OCI-LY3 (cell line): ENCODE measurements around the gene SRP19.
"Not testable (repeated sequence)": the region's sequence is repeated elsewhere in the genome, so short reads cannot be mapped to it uniquely, and the experiment has no call there.

Source experiments
- H2AFZ ChIP-seq: fragments of 200-600, 300-600 bp; shearing (Covaris generic); 2 replicates; pipeline ENCODE4 v1.6.0; 2014; ENCODE audit warnings: antibody characterized with exemption, low read depth, low read length
- H3K27ac ChIP-seq: fragments of 200-600, 300-600 bp; sonication (generic); 2 replicates; pipeline ENCODE4 v1.5.1; 2014; ENCODE audit warnings: mild to moderate bottlenecking, low read length, moderate library complexity, mixed read lengths
- H3K27me3 ChIP-seq: fragments of 200-600, 300-600 bp; sonication (generic); 2 replicates; pipeline ENCODE4 v1.6.1; 2014; ENCODE audit warnings: low read depth, low read length, mixed read lengths
- H3K36me3 ChIP-seq: fragments of 200-600, 300-600 bp; sonication (generic); replicated peaks from 2 replicates; pipeline ENCODE3; 2014; ENCODE audit warnings: low read depth, low read length, mixed read lengths
- H3K4me1 ChIP-seq: fragments of 300-600, 200-600 bp; sonication (generic); 2 replicates; pipeline ENCODE4 v1.6.1; 2014; ENCODE audit warnings: low read length, mixed read lengths
- H3K4me2 ChIP-seq: fragments of 200-600, 300-600 bp; sonication (generic); 2 replicates; pipeline ENCODE4 v1.6.1; 2014; ENCODE audit warnings: low read length, mixed read lengths
- H3K4me3 ChIP-seq: fragments of 300-600, 200-600 bp; sonication (generic); 2 replicates; pipeline ENCODE4 v1.5.1; 2014; ENCODE audit warnings: antibody characterized with exemption, mild to moderate bottlenecking, low read length, moderate library complexity
- H3K79me2 ChIP-seq: fragments of 300-600, 200-600 bp; shearing (Covaris generic); 2 replicates; pipeline ENCODE4 v1.6.1; 2014; ENCODE audit warnings: mild to moderate bottlenecking, low read length, mixed read lengths
- H3K9ac ChIP-seq: fragments of 300-600, 200-600 bp; shearing (Covaris generic); 2 replicates; pipeline ENCODE4 v1.6.0; 2014; ENCODE audit warnings: mild to moderate bottlenecking, low read length, moderate library complexity
- H3K9me3 ChIP-seq: fragments of 200-600, 300-600 bp; shearing (Covaris generic); 2 replicates; pipeline ENCODE4 v1.6.1; 2014; ENCODE audit warnings: low read length, mixed read lengths; ENCODE audit not compliant: insufficient read depth
- H4K20me1 ChIP-seq: fragments of 200-600, 300-600 bp; sonication (generic); 2 replicates; pipeline ENCODE4 v1.6.1; 2016; ENCODE audit warnings: low read length, mixed read lengths; ENCODE audit not compliant: insufficient read depth
- CTCF ChIP-seq: fragments of 200-600, 300-600 bp; sonication (generic); IDR thresholded peaks from 2 replicates; pipeline ENCODE4 v1.5.1; 2014; ENCODE audit warnings: antibody characterized with exemption, low read length, low read depth
- EZH2phosphoT487 ChIP-seq: fragments of 200-600 bp; shearing (Covaris generic); IDR thresholded peaks from 2 replicates; pipeline ENCODE4 v1.6.1; 2018; ENCODE audit warnings: antibody characterized with exemption, mixed run types, low read depth

SRP19 gene

GRCh38 chr5:112895682-112896081 is 34.6 kb downstream of the SRP19 start:
- no peaks in the 10 kb centered on the region for H3K9me3 ChIP-seq
- H4K20me1 ChIP-seq: no peaks in the 10 kb centered on the region
- peaks cover 25% of the 10 kb centered on the region for H3K36me3 ChIP-seq

GRCh38 chr5:112902561-112902960 is 41.5 kb downstream of the SRP19 start:
- Histone ChIP-seq H4K20me1 (no peaks in the 10 kb centered on the region), H3K27ac (no peak overlapping the region), H3K9ac (no peak overlapping the region), H3K4me1 (peaks cover 34% of the 10 kb centered on the region), H3K79me2 (0 out of 2 replicates have a peak, but pooled peaks cover 10% of the 10 kb centered on the region), H2AFZ (no peak overlapping the region), H3K27me3 (no peaks in the 10 kb centered on the region), H3K36me3 (peaks cover 12% of the 10 kb centered on the region), H3K4me2 (no peak overlapping the region), H3K4me3 (no peak overlapping the region), H3K9me3 (no peaks in the 10 kb centered on the region)
- TF ChIP-seq CTCF: no peak
- no peak for TF ChIP-seq EZH2phosphoT487

More at GRCh38 chr5:112895682-112896081, 34.6 kb downstream of the SRP19 start:
- H3K4me2 ChIP-seq: no peak overlapping the region
- TF ChIP-seq EZH2phosphoT487 (no peak), CTCF (no peak)
- H3K9ac ChIP-seq: no peak overlapping the region
- no peaks in the 10 kb centered on the region for H3K4me1 ChIP-seq
- H3K4me3 ChIP-seq: no peak overlapping the region
- H3K79me2 ChIP-seq: no peaks in the 10 kb centered on the region
- H3K27ac ChIP-seq: no peak overlapping the region
- H3K27me3 ChIP-seq: no peaks in the 10 kb centered on the region
- H2AFZ ChIP-seq: no peak overlapping the region

- H3K4me1 ChIP-seq: peaks cover 34% of the 10 kb centered on the region
- H3K9me3 ChIP-seq, H2AFZ ChIP-seq, H3K36me3 ChIP-seq, H3K79me2 ChIP-seq, H3K27me3 ChIP-seq, H4K20me1 ChIP-seq, H3K4me3 ChIP-seq, H3K9ac ChIP-seq: not testable (repeated sequence)
- H3K27ac ChIP-seq: peak overlapping the region; percentile 6; the same call in 1 of the 2 replicates
- H3K4me2 ChIP-seq: peak overlapping the region; percentile 11; the same call in 1 of the 2 replicates
Observed at GRCh38 chr5:112904996-112905395, 43.9 kb downstream of the SRP19 start.

GRCh38 chr5:112906637-112907036 is 45.5 kb downstream of the SRP19 start:
- no peak overlapping the region for H3K9ac ChIP-seq
- H3K27ac ChIP-seq: peak overlapping the region; percentile 65
- H3K4me1 ChIP-seq: peaks cover 34% of the 10 kb centered on the region
- no peaks in the 10 kb centered on the region for H3K9me3 ChIP-seq
- H3K79me2 ChIP-seq: 0 out of 2 replicates have a peak, but pooled peaks cover 10% of the 10 kb centered on the region
- peak overlapping the region; percentile 43 for H3K4me2 ChIP-seq
- no peaks in the 10 kb centered on the region for H3K27me3 ChIP-seq
- H3K4me3 ChIP-seq: no peak overlapping the region
- TF ChIP-seq EZH2phosphoT487 (no peak), CTCF (no peak)
- H2AFZ ChIP-seq: no peak overlapping the region
- no peaks in the 10 kb centered on the region for H4K20me1 ChIP-seq
- peaks cover 12% of the 10 kb centered on the region for H3K36me3 ChIP-seq
